ENCODE measurements around the gene PRM2.

- TF ChIP-seq MAX (IDR thresholded peaks at IDR 0.05; ENCODE audit: insufficient read depth, insufficient read length), result no peak
- no peak for TF ChIP-seq CTCF (IDR thresholded peaks at IDR 0.05; ENCODE audit: extremely low read depth in 1 of 2, insufficient read depth in 1 of 2, low read depth in 1 of 2, low read length in 2 of 2)
- no peak for TF ChIP-seq POLR2A (IDR thresholded peaks at IDR 0.05; ENCODE audit: low read depth, low read length)
- TF ChIP-seq POLR2AphosphoS5 (IDR thresholded peaks at IDR 0.05; ENCODE audit: insufficient read depth, low read depth, low read length), result no peak
- TF ChIP-seq GATA2 (IDR thresholded peaks at IDR 0.05; ENCODE audit: insufficient read depth, insufficient read length, low read depth, low read length), result no peak
- TF ChIP-seq EZH2 (IDR thresholded peaks at IDR 0.05; ENCODE audit: borderline replicate concordance, low read depth, low read length, severe bottlenecking), result no peak
- TF ChIP-seq FOS (IDR thresholded peaks at IDR 0.05; ENCODE audit: borderline replicate concordance, insufficient read depth, low read length), result no peak
These were observed 31.0 kb downstream of the PRM2 start for GRCh38 chr16:11245222-11245737.

Measured in endothelial cell of umbilical vein (primary cell).